Activated CD8-positive, alpha-beta memory T cell treated with anti-CD3 and anti-CD28 coated beads, Interleukin-2, amount 50 U/mL, for 1 hour (primary cell): ENCODE measurements around the gene SLC7A9.
"Not testable (repeated sequence)": the region's sequence is repeated elsewhere in the genome, so short reads cannot be mapped to it uniquely, and the experiment has no call there.

Source experiments
- DNase-seq: peaks from one replicate; pipeline ENCODE4 v3.0.0-alpha.2; 2020; ENCODE audit errors: extremely low read depth

The SLC7A9 gene

GRCh38 chr19:32800754-32801153 is 68.8 kb downstream of the SLC7A9 start:
- DNase-seq = no peak

DNA sequence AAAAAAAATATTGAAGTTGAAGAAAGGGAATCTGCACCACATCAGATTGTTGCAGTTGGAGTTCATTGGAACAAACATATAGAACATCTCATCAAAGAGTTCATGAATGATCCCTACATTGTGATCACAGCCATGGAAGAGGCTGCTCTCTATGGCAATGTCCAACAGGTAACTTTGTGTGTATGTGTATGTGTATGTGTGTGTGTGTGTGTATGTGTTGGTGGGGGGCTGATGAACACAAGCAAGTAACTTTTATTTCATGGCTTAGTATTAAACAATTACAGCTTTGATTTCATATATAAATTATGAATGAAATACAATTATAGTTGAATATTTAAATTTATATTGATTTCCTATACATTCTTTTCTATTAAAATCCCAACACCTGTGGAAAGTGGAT is 69.4 kb downstream of the SLC7A9 start:
- no peak for DNase-seq

DNA sequence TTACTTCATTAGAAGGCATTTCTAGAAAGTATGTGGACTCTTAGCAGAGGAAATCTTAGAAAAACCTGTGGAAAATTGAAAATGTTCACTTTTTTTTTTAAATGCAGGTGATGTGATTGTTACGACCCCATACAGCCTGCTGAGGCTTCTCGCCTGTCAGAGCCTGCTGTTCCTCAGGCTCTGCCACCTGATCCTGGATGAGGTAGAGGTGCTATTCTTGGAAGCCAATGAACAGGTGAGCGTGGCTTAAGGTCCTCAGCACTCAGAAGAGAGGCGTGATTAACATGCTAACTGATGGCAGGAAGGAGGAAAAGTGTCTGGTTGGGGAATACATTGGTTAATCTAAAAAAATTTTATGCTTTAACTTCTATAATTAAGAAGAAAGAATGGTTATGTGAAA is 71.4 kb downstream of the SLC7A9 start:
- DNase-seq = no peak

GRCh38 chr19:32789429-32789828 is 80.1 kb downstream of the SLC7A9 start:
- no peak for DNase-seq

- DNase-seq = not testable (repeated sequence)
Measured at GRCh38 chr19:32787895-32788294, 81.7 kb downstream of the SLC7A9 start.

GRCh38 chr19:32787161-32787813 is 82.3 kb downstream of the SLC7A9 start:
- DNase-seq = not testable (repeated sequence)

GRCh38 chr19:32782089-32782488 is 87.5 kb downstream of the SLC7A9 start:
- DNase-seq = not testable (repeated sequence)

DNA sequence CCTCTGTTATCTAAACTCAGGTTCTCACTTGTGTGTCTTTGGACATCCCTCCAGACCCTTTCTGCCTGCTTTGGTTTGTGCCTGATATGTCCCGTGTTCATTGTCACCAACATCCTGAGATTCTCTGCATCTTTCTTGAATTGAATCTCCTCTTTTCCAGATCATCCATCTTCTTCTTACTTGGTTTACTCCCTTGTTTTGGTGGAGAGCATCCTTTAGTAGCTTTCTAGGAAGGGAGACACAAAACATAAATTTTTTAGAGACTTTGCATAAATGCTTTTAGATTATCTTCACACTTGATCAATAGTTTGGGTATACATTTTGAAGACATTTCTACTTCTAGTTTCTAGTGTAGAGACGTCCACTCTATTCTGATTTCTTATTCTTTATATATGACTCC is 88.3 kb downstream of the SLC7A9 start:
- no peak for DNase-seq
